DOHH2 (cell line): ENCODE results near the gene NNT.

Experiments used
- H3F3A ChIP-seq: fragments of 200-600 bp; sonication (generic), shearing (Covaris generic); 2 replicates; pipeline ENCODE4 v1.6.0; 2016; ENCODE audit warnings: antibody characterized with exemption, mild to moderate bottlenecking; ENCODE audit not compliant: control insufficient read depth, insufficient read depth
- H3K27ac ChIP-seq: fragments of 200-600 bp; sonication (generic); 2 replicates; pipeline ENCODE4 v1.5.1; 2014; ENCODE audit warnings: low read depth, mild to moderate bottlenecking, low read length, moderate library complexity
- H3K27me3 ChIP-seq: fragments of 200-600 bp; sonication (generic); 2 replicates; pipeline ENCODE4 v1.6.1; 2014; ENCODE audit warnings: mild to moderate bottlenecking, low read length, mixed read lengths; ENCODE audit not compliant: control insufficient read depth
- H3K36me3 ChIP-seq: fragments of 200-600 bp; sonication (generic); 2 replicates; pipeline ENCODE4 v1.6.1; 2014; ENCODE audit warnings: mild to moderate bottlenecking, low read length, moderate library complexity, mixed read lengths; ENCODE audit not compliant: control insufficient read depth
- H3K4me1 ChIP-seq: fragments of 200-600 bp; sonication (generic); 2 replicates; pipeline ENCODE4 v1.6.1; 2014; ENCODE audit warnings: mild to moderate bottlenecking, low read length, mixed read lengths; ENCODE audit not compliant: control insufficient read depth
- H3K4me2 ChIP-seq: fragments of 200-600 bp; sonication (generic); 2 replicates; pipeline ENCODE4 v1.6.0; 2014; ENCODE audit warnings: mild to moderate bottlenecking, low read length, moderate library complexity
- H3K4me3 ChIP-seq: fragments of 200-600 bp; sonication (generic); 2 replicates; pipeline ENCODE4 v1.5.1; 2014; ENCODE audit warnings: mild to moderate bottlenecking, low read length, mixed read lengths
- H3K79me2 ChIP-seq: fragments of 200-600 bp; sonication (generic); 2 replicates; pipeline ENCODE4 v1.6.1; 2014; ENCODE audit warnings: mild to moderate bottlenecking, low read length, mixed read lengths; ENCODE audit not compliant: control insufficient read depth
- H3K9me2 ChIP-seq: fragments of 200-600 bp; sonication (generic); replicated peaks from 2 replicates; pipeline ENCODE4 v1.6.1; 2014; ENCODE audit warnings: mild to moderate bottlenecking, low read length, mixed read lengths; ENCODE audit not compliant: control insufficient read depth
- H3K9me3 ChIP-seq: fragments of 200-600 bp; sonication (generic); 2 replicates; pipeline ENCODE4 v1.6.1; 2014; ENCODE audit warnings: antibody characterized with exemption, low read length, mixed read lengths; ENCODE audit not compliant: control insufficient read depth, insufficient read depth
- H4K20me1 ChIP-seq: fragments of 200-600 bp; sonication (generic); 2 replicates; pipeline ENCODE4 v1.6.0; 2014; ENCODE audit warnings: low read depth, mild to moderate bottlenecking, antibody characterized with exemption, low read length, moderate library complexity; ENCODE audit not compliant: control insufficient read depth, insufficient read depth
- CTCF ChIP-seq: fragments of 200-600 bp; sonication (generic); IDR thresholded peaks from one replicate; pipeline ENCODE4 v1.5.1; 2014; ENCODE audit warnings: antibody characterized with exemption, mild to moderate bottlenecking, low read depth, low read length; ENCODE audit not compliant: poor library complexity, severe bottlenecking
- EZH2phosphoT487 ChIP-seq: fragments of 200-600 bp; sonication (generic); IDR thresholded peaks from 2 replicates; pipeline ENCODE4 v1.6.1; 2017; ENCODE audit warnings: borderline replicate concordance, mild to moderate bottlenecking, antibody characterized with exemption, low read length, moderate library complexity, mixed read lengths

The NNT gene

GRCh38 chr5:43753069-43753468, 150.1 kb downstream of the NNT start:
- Histone ChIP-seq H3K9me3 (no peaks in the 10 kb centered on the region), H3K36me3 (no peaks in the 10 kb centered on the region), H3K4me1 (no peaks in the 10 kb centered on the region), H3K27me3 (no peaks in the 10 kb centered on the region), H3K4me3 (no peak overlapping the region), H3K9me2 (no peaks in the 10 kb centered on the region), H3K27ac (no peak overlapping the region), H4K20me1 (no peaks in the 10 kb centered on the region), H3F3A (no peaks in the 10 kb centered on the region), H3K4me2 (no peak overlapping the region), H3K79me2 (no peaks in the 10 kb centered on the region)
- no peak for TF ChIP-seq EZH2phosphoT487
- peak; percentile 47 for TF ChIP-seq CTCF
